Sigmoid colon (tissue), 4 donors: ENCODE measurements around the gene EIF2S3B.

Experiments
- CTCF ChIP-seq, 4 experiments: fragments of 450-650 bp in 3 of 4; fragments of 200-600 bp in 1 of 4; IDR thresholded peaks; one replicate each; pipeline ENCODE4 v1.5.1; 2016 to 2019; ENCODE audit warnings: antibody characterized with exemption in 4 of 4, mild to moderate bottlenecking in 3 of 4, moderate library complexity in 2 of 4
- POLR2AphosphoS5 ChIP-seq, 4 donors: sonication (generic); formaldehyde crosslinking; IDR thresholded peaks; one replicate each; pipeline ENCODE4 v1.6.1; 2017; ENCODE audit warnings: antibody characterized with exemption in 4 of 4

GRCh38 chr12:10537721-10538120 lies 32.0 kb downstream of the EIF2S3B start:
- TF ChIP-seq CTCF (IDR thresholded peaks at IDR 0.05): no peak
- no peak for TF ChIP-seq POLR2AphosphoS5 (IDR thresholded peaks at IDR 0.05)
